SK-N-SH (cell line): Measurements from ENCODE around the gene EWSR1.

Experiments
- CHD2 ChIP-seq: fragments of 150-350 bp; IDR thresholded peaks from 2 replicates; pipeline ENCODE4 v1.6.1; 2018; ENCODE audit warnings: low read length; ENCODE audit not compliant: partially characterized antibody
- EP300 ChIP-seq, 2 experiments: IDR thresholded peaks; 2 replicates each; pipeline versions ENCODE4 v1.4.0 to v1.6.1; 2012; ENCODE audit warnings: borderline replicate concordance in 1 of 2, low read depth in 1 of 2, low read length in 1 of 2
- EZH2phosphoT487 ChIP-seq: fragments of 200-600 bp; sonication (generic); IDR thresholded peaks from 2 replicates; pipeline ENCODE4 v1.6.1; 2017; ENCODE audit warnings: low read depth, mixed run types, mild to moderate bottlenecking, antibody characterized with exemption, moderate library complexity, borderline replicate concordance
- GABPA ChIP-seq: IDR thresholded peaks from 2 replicates; pipeline ENCODE4 v1.4.0; 2012; ENCODE audit warnings: low read depth, mild to moderate bottlenecking
- POLR2AphosphoS5 ChIP-seq: IDR thresholded peaks from 2 replicates; pipeline ENCODE4 v1.6.1; 2012; ENCODE audit warnings: low read depth, low read length
- RAD21 ChIP-seq: IDR thresholded peaks from 2 replicates; pipeline ENCODE4 v1.6.1; 2012; ENCODE audit warnings: mild to moderate bottlenecking, low read length
- RFX5 ChIP-seq: IDR thresholded peaks from 2 replicates; pipeline ENCODE4 v1.6.1; 2012; ENCODE audit warnings: mild to moderate bottlenecking, improper control_type of control experiment, low read length
- SMC3 ChIP-seq: IDR thresholded peaks from 2 replicates; pipeline ENCODE4 v1.6.1; 2012; ENCODE audit warnings: low read depth, low read length, improper control_type of control experiment
- TF ChIP-seq, protein P1 (sequence below): fragments of 200-600 bp; sonication (generic); IDR thresholded peaks from 2 replicates; pipeline ENCODE4 v1.6.1; 2017; ENCODE audit warnings: antibody characterized with exemption, mild to moderate bottlenecking, moderate library complexity
- TF ChIP-seq, protein P2 (sequence below): IDR thresholded peaks from 2 replicates; pipeline ENCODE4 v1.4.0; 2012; ENCODE audit warnings: low read depth
- TF ChIP-seq, protein P3 (sequence below): IDR thresholded peaks from 2 replicates; pipeline ENCODE4 v1.6.1; 2012; ENCODE audit warnings: mild to moderate bottlenecking, low read depth, low read length, moderate library complexity
- TF ChIP-seq, protein P4 (sequence below): fragments of 150-350 bp; IDR thresholded peaks from 2 replicates; pipeline ENCODE4 v1.6.1; 2017; ENCODE audit warnings: antibody characterized with exemption, low read length, low read depth, borderline replicate concordance

DNA sequence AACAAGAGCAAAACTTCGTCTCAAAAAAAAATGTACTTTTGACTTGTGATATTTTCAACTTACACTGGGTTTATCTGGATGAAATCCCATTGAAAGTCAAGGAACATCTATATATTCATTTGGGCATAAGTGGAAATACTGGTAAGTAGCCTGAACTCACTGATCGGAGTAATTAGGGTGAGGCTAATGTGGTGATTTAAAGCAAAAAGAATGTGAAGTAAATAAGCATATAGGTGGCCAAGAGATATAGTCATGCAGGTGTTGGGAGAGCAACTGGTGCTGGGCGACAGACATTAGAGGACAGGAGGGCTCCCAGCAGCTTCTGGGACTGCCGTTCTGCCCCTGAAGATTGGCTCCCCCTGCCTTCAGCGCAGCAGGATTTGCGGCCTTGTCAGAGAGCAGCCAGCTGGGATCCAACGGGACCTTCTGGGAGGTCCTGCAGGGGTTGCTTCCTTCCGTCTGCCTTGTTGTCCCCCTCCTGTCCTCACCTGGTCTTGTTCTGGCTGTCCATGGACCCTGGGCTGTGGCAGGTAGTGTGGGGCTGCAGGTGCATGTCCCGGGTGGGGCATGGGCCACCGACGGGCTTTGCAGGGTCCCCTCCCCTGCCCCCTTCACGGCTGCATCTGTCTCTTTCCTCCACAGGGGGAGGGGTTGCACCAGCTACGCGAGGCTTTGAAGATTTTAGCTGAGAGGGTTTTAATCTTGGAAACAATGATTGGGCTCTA, 14.3 kb upstream of the EWSR1 start:
- TF ChIP-seq EP300 (IDR thresholded peaks at IDR 0.05; ENCODE audit: borderline replicate concordance in 1 of 2, low read depth in 1 of 2, low read length in 1 of 2) (no peak), RAD21 (no peak), POLR2AphosphoS5 (no peak), CHD2 (no peak), EZH2phosphoT487 (no peak), RFX5 (no peak), GABPA (no peak), SMC3 (no peak)
- TF ChIP-seq, protein P1, sequence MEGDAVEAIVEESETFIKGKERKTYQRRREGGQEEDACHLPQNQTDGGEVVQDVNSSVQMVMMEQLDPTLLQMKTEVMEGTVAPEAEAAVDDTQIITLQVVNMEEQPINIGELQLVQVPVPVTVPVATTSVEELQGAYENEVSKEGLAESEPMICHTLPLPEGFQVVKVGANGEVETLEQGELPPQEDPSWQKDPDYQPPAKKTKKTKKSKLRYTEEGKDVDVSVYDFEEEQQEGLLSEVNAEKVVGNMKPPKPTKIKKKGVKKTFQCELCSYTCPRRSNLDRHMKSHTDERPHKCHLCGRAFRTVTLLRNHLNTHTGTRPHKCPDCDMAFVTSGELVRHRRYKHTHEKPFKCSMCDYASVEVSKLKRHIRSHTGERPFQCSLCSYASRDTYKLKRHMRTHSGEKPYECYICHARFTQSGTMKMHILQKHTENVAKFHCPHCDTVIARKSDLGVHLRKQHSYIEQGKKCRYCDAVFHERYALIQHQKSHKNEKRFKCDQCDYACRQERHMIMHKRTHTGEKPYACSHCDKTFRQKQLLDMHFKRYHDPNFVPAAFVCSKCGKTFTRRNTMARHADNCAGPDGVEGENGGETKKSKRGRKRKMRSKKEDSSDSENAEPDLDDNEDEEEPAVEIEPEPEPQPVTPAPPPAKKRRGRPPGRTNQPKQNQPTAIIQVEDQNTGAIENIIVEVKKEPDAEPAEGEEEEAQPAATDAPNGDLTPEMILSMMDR: no peak
- TF ChIP-seq, protein P2, sequence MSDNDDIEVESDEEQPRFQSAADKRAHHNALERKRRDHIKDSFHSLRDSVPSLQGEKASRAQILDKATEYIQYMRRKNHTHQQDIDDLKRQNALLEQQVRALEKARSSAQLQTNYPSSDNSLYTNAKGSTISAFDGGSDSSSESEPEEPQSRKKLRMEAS: no peak
- TF ChIP-seq, protein P3, sequence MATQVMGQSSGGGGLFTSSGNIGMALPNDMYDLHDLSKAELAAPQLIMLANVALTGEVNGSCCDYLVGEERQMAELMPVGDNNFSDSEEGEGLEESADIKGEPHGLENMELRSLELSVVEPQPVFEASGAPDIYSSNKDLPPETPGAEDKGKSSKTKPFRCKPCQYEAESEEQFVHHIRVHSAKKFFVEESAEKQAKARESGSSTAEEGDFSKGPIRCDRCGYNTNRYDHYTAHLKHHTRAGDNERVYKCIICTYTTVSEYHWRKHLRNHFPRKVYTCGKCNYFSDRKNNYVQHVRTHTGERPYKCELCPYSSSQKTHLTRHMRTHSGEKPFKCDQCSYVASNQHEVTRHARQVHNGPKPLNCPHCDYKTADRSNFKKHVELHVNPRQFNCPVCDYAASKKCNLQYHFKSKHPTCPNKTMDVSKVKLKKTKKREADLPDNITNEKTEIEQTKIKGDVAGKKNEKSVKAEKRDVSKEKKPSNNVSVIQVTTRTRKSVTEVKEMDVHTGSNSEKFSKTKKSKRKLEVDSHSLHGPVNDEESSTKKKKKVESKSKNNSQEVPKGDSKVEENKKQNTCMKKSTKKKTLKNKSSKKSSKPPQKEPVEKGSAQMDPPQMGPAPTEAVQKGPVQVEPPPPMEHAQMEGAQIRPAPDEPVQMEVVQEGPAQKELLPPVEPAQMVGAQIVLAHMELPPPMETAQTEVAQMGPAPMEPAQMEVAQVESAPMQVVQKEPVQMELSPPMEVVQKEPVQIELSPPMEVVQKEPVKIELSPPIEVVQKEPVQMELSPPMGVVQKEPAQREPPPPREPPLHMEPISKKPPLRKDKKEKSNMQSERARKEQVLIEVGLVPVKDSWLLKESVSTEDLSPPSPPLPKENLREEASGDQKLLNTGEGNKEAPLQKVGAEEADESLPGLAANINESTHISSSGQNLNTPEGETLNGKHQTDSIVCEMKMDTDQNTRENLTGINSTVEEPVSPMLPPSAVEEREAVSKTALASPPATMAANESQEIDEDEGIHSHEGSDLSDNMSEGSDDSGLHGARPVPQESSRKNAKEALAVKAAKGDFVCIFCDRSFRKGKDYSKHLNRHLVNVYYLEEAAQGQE: no peak
- TF ChIP-seq, protein P4, sequence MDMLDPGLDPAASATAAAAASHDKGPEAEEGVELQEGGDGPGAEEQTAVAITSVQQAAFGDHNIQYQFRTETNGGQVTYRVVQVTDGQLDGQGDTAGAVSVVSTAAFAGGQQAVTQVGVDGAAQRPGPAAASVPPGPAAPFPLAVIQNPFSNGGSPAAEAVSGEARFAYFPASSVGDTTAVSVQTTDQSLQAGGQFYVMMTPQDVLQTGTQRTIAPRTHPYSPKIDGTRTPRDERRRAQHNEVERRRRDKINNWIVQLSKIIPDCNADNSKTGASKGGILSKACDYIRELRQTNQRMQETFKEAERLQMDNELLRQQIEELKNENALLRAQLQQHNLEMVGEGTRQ: no peak
